ENCODE data around the gene RHOBTB1.
"Not testable (repeated sequence)": the region's sequence is repeated elsewhere in the genome, so short reads cannot be mapped to it uniquely, and the experiment has no call there.

Gene RHOBTB1

GRCh38 chr10:60906825-60907224 lies 37.2 kb downstream of the RHOBTB1 start:
- not testable (repeated sequence) for DNase-seq (ENCODE audit: low spot score)

- no peak for DNase-seq (ENCODE audit: low spot score)
Observed at GRCh38 chr10:60906411-60906810, 37.6 kb downstream of the RHOBTB1 start.

GRCh38 chr10:60905580-60905979 lies 38.4 kb downstream of the RHOBTB1 start:
- no peak for DNase-seq (ENCODE audit: low spot score)

- no peak for DNase-seq (ENCODE audit: low spot score)
Observed at GRCh38 chr10:60903096-60903495, 40.9 kb downstream of the RHOBTB1 start.

- DNase-seq (ENCODE audit: low spot score), result no peak
Observed at GRCh38 chr10:60901561-60902235, 42.3 kb downstream of the RHOBTB1 start.

- no peak for DNase-seq (ENCODE audit: low spot score)
Observed at GRCh38 chr10:60899266-60899665, 44.7 kb downstream of the RHOBTB1 start.

GRCh38 chr10:60898321-60898720 lies 45.7 kb downstream of the RHOBTB1 start:
- no peak for DNase-seq (ENCODE audit: low spot score)

GRCh38 chr10:60896810-60897209 lies 47.2 kb downstream of the RHOBTB1 start:
- DNase-seq (ENCODE audit: low spot score), result no peak

GRCh38 chr10:60896033-60896432 lies 48.0 kb downstream of the RHOBTB1 start:
- DNase-seq (ENCODE audit: low spot score), result no peak

- DNase-seq (ENCODE audit: low spot score), result no peak
Observed at GRCh38 chr10:60894786-60895185, 49.2 kb downstream of the RHOBTB1 start.

GRCh38 chr10:60893231-60893630 lies 50.8 kb downstream of the RHOBTB1 start:
- DNase-seq (ENCODE audit: low spot score), result no peak

GRCh38 chr10:60892571-60892970 lies 51.4 kb downstream of the RHOBTB1 start:
- no peak for DNase-seq (ENCODE audit: low spot score)

- DNase-seq (ENCODE audit: low spot score), result no peak
Observed at GRCh38 chr10:60890811-60891210, 53.2 kb downstream of the RHOBTB1 start.

GRCh38 chr10:60883187-60883586 lies 60.8 kb downstream of the RHOBTB1 start:
- peak; percentile 8 for DNase-seq (ENCODE audit: low spot score)

GRCh38 chr10:60878224-60878623 lies 65.8 kb downstream of the RHOBTB1 start:
- no peak for DNase-seq (ENCODE audit: low spot score)

- no peak for DNase-seq (ENCODE audit: low spot score)
Observed at GRCh38 chr10:60877777-60878120, 66.2 kb downstream of the RHOBTB1 start.

GRCh38 chr10:60877061-60877776 lies 66.8 kb downstream of the RHOBTB1 start:
- DNase-seq (ENCODE audit: low spot score), result no peak

- no peak for DNase-seq (ENCODE audit: low spot score)
Observed at GRCh38 chr10:60873758-60874157, 70.2 kb downstream of the RHOBTB1 start.

- no peak for DNase-seq (ENCODE audit: low spot score)
Observed at GRCh38 chr10:60872451-60872850, 71.5 kb downstream of the RHOBTB1 start.

- DNase-seq (ENCODE audit: low spot score), result no peak
Observed at GRCh38 chr10:60871215-60871614, 72.8 kb downstream of the RHOBTB1 start.

GRCh38 chr10:60870803-60871202 lies 73.2 kb downstream of the RHOBTB1 start:
- no peak for DNase-seq (ENCODE audit: low spot score)

GRCh38 chr10:60870416-60870728 lies 73.6 kb downstream of the RHOBTB1 start:
- DNase-seq (ENCODE audit: low spot score), result no peak

- DNase-seq (ENCODE audit: low spot score), result no peak
Observed at GRCh38 chr10:60869652-60870415, 74.2 kb downstream of the RHOBTB1 start.
